ENCODE measurements around the gene CTPS2. TPM values are rescaled to one million over a fixed set of nuclear protein-coding genes. Genes with fewer than 3 reads are reported as not detected.

The CTPS2 gene
- total RNA-seq, 4 donors from 2014 or later = 5.2 to 24.5 (median 15.1) TPM

DNA sequence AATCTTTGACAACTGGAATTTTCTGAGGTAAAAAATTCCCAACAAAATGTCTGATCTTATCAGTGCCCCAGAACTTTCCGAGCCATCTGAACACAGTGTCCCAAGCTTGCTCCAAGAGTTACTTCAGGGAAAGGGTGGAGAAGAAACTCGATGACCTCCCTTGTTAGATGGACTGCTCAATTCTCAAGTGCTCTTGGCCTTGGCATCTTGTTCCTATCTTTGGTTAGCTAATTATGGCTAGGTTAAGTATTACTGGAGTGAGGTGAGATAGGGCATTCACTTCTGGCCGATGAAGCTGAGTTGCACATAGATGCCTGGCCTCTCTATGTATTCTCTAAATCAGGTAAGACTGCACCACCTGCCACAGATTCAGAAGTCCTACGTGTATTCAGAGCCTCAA, 71.6 kb downstream of the CTPS2 start:
- TF ChIP-seq POLR2AphosphoS5 (IDR thresholded peaks at IDR 0.05) (no peak), EP300 (IDR thresholded peaks at IDR 0.05; ENCODE audit: low read depth) (no peak), POLR2A (IDR thresholded peaks at IDR 0.05) (no peak)
- TF ChIP-seq, protein P1, sequence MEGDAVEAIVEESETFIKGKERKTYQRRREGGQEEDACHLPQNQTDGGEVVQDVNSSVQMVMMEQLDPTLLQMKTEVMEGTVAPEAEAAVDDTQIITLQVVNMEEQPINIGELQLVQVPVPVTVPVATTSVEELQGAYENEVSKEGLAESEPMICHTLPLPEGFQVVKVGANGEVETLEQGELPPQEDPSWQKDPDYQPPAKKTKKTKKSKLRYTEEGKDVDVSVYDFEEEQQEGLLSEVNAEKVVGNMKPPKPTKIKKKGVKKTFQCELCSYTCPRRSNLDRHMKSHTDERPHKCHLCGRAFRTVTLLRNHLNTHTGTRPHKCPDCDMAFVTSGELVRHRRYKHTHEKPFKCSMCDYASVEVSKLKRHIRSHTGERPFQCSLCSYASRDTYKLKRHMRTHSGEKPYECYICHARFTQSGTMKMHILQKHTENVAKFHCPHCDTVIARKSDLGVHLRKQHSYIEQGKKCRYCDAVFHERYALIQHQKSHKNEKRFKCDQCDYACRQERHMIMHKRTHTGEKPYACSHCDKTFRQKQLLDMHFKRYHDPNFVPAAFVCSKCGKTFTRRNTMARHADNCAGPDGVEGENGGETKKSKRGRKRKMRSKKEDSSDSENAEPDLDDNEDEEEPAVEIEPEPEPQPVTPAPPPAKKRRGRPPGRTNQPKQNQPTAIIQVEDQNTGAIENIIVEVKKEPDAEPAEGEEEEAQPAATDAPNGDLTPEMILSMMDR (IDR thresholded peaks at IDR 0.05) = no peak
- intact Hi-C loops (cut with DNase I; ENCODE audit: low total_unique reads) (no loop called here), in situ Hi-C loops (cut with MboI; ENCODE audit: low pct_ligation_motif_present in 1 of 4, low pct_unique_long_range_greater_than_20kb in 1 of 4, low sequenced_read_pairs in 3 of 4) (no loop called here)
- DNase-seq = no peak
- 92% methylated on average over 4 of the region's 4 CpGs; no CpG with 5 or more reads in 1 of the 2 donors for WGBS, 2 donors (ENCODE audit: low coverage in 1 of 2)
- no peak overlapping the region for H3K4me3 ChIP-seq
- no peak overlapping the region for H3K27ac ChIP-seq
- no peaks in the 10 kb centered on the region for H3K27me3 ChIP-seq
- H3K4me1 ChIP-seq = no peaks in the 10 kb centered on the region
- H3K36me3 ChIP-seq = no peaks in the 10 kb centered on the region
- H3K9me3 ChIP-seq = no peaks in the 10 kb centered on the region

DNA sequence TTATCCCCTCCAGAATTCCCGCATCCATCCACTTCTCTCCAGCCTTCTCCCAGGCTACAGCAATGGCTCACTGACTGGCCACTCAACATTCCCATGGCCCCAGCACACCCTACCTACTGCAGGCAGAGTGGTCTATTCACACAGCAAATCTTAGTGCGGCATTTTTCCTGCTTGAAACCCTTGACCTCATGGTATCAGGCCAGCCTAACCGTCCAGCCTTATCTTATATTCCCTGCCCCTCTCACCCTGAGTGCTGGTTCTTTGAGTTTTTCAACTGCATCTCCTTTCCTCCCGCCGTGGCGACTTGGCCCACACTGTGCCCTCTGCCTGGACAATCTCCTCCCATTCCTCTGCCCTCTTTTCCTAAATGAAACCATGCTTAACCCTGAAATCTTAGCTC, 72.5 kb downstream of the CTPS2 start:
- in situ Hi-C loops (cut with MboI; ENCODE audit: low pct_ligation_motif_present in 1 of 4, low pct_unique_long_range_greater_than_20kb in 1 of 4, low sequenced_read_pairs in 3 of 4) = no loop called here
- H3K4me3 ChIP-seq = no peak overlapping the region
- no peak for DNase-seq

DNA sequence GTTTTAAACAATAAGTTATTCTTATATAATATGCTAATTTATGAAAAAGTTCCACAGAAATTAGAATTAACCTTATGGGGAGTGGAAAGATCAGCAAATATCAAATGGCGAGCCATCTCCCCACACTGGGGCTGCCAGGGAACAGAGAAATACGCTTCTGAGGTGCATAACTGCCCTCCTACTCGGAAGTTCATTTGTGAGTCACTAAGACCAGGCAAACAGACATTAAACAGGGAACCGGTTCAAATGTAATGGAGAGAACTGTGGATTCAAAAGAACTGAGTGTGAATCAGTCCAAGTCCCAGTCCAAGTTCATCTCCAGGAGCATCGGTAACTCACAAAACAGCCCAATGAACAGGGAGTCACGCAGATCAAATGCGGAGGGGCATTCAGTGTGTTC, 73.9 kb downstream of the CTPS2 start:
- intact Hi-C loops (cut with DNase I; ENCODE audit: low total_unique reads) (no loop called here), in situ Hi-C loops (cut with MboI; ENCODE audit: low pct_ligation_motif_present in 1 of 4, low pct_unique_long_range_greater_than_20kb in 1 of 4, low sequenced_read_pairs in 3 of 4) (no loop called here)
- Histone ChIP-seq H3K9me3 (no peaks in the 10 kb centered on the region), H3K4me3 (no peak overlapping the region), H3K27ac (no peak overlapping the region), H3K36me3 (no peaks in the 10 kb centered on the region), H3K27me3 (no peaks in the 10 kb centered on the region), H3K4me1 (no peaks in the 10 kb centered on the region)
- TF ChIP-seq EP300 (IDR thresholded peaks at IDR 0.05; ENCODE audit: low read depth) (no peak), POLR2A (IDR thresholded peaks at IDR 0.05) (no peak), POLR2AphosphoS5 (IDR thresholded peaks at IDR 0.05) (no peak)
- TF ChIP-seq, protein P1 (IDR thresholded peaks at IDR 0.05) = no peak
- DNase-seq = no peak
- 90% methylated on average over 7 of the region's 7 CpGs; no CpG with 5 or more reads in 1 of the 2 donors for WGBS, 2 donors (ENCODE audit: low coverage in 1 of 2)

More for the DNA sequence above, 72.5 kb downstream of the CTPS2 start:
- Histone ChIP-seq H3K9me3 (no peaks in the 10 kb centered on the region), H3K27me3 (no peaks in the 10 kb centered on the region), H3K4me1 (no peaks in the 10 kb centered on the region), H3K36me3 (no peaks in the 10 kb centered on the region), H3K27ac (no peak overlapping the region)
- intact Hi-C loops (cut with DNase I; ENCODE audit: low total_unique reads) = no loop called here
- no peak for TF ChIP-seq EP300 (IDR thresholded peaks at IDR 0.05; ENCODE audit: low read depth)
- TF ChIP-seq, protein P1 (IDR thresholded peaks at IDR 0.05) = no peak
- TF ChIP-seq POLR2AphosphoS5 (IDR thresholded peaks at IDR 0.05) = no peak
- TF ChIP-seq POLR2A (IDR thresholded peaks at IDR 0.05) = no peak
- WGBS, 2 donors (ENCODE audit: low coverage in 1 of 2) = 93% methylated on average over 6 of the region's 6 CpGs; no CpG with 5 or more reads in 1 of the 2 donors

DNA sequence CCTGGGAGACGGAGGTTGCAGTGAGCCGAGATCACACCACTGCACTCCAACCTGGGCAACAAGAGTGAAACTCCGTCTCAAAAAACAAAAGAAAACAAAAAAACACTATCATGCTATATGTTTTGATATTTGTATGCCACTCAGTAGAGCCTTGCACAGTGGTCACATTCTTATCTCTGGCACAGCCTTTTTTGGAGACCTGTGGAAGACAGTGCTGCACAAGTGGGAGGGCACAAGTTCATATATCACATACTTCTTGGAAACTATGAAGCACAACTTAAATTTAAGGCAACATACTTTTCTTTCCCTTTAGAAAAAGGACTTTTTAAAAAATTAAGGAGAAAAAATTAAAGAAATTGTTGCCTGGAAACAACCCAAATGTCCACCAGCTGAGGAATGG, 76.9 kb downstream of the CTPS2 start:
- Histone ChIP-seq H3K27me3 (no peaks in the 10 kb centered on the region), H3K4me3 (no peak overlapping the region), H3K9me3 (no peaks in the 10 kb centered on the region), H3K4me1 (no peaks in the 10 kb centered on the region), H3K27ac (no peak overlapping the region), H3K36me3 (no peaks in the 10 kb centered on the region)
- no peak for DNase-seq
- in situ Hi-C loops (cut with MboI; ENCODE audit: low pct_ligation_motif_present in 1 of 4, low pct_unique_long_range_greater_than_20kb in 1 of 4, low sequenced_read_pairs in 3 of 4) (no loop called here), intact Hi-C loops (cut with DNase I; ENCODE audit: low total_unique reads) (no loop called here)
- no peak for TF ChIP-seq EP300 (IDR thresholded peaks at IDR 0.05; ENCODE audit: low read depth)
- no peak for TF ChIP-seq POLR2A (IDR thresholded peaks at IDR 0.05)
- TF ChIP-seq, protein P1 (IDR thresholded peaks at IDR 0.05) = no peak
- no peak for TF ChIP-seq POLR2AphosphoS5 (IDR thresholded peaks at IDR 0.05)
- 94% methylated on average over 3 of the region's 3 CpGs; no CpG with 5 or more reads in 1 of the 2 donors for WGBS, 2 donors (ENCODE audit: low coverage in 1 of 2)
